ENCODE measurements around the gene NDUFS8.

Gene NDUFS8

DNA sequence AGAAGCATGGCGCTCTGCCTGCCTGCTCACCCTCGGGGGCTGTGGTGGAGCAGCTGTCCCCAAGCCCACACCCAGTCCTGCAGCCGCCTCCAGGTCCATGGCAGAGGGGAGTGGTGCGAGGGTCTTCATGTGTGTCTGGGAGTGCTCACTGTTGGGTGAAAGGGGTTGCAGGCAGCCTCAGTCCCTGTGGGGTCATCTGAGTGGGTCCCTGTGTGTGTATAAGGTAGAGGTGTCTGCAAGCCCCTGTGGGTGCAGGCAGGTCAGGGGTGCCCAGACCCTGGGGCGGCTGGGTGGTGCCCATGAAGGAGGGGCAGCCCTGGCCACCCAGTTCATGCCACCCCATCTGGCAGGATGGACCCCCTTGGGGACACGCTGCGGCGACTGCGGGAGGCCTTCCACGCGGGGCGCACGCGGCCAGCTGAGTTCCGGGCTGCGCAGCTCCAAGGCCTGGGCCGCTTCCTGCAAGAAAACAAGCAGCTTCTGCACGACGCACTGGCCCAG lies 15.5 kb upstream of the NDUFS8 start:
- DNase-seq (ENCODE audit: insufficient read length, low spot score), result no peak
- no peak for FAIRE-seq

DNA sequence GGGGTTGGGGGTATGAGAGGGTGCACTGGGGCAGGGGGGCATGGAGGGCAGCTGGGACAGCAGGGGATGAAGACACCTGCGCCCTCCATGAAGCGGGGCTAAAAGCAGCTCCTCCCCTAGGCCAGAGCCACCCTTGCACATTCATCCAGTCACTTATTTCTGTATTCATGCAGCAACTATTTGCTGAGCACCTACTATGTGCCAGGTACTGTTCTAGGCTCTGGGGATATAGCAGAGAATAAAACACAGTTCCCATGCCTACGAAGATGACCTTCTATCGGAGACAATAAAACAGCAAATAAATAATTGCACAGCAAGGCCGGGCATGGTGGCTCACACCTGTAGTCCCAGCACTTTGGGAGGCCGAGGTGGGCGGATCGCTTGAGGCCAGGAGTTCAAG lies 15.0 kb upstream of the NDUFS8 start:
- no peak for FAIRE-seq

DNA sequence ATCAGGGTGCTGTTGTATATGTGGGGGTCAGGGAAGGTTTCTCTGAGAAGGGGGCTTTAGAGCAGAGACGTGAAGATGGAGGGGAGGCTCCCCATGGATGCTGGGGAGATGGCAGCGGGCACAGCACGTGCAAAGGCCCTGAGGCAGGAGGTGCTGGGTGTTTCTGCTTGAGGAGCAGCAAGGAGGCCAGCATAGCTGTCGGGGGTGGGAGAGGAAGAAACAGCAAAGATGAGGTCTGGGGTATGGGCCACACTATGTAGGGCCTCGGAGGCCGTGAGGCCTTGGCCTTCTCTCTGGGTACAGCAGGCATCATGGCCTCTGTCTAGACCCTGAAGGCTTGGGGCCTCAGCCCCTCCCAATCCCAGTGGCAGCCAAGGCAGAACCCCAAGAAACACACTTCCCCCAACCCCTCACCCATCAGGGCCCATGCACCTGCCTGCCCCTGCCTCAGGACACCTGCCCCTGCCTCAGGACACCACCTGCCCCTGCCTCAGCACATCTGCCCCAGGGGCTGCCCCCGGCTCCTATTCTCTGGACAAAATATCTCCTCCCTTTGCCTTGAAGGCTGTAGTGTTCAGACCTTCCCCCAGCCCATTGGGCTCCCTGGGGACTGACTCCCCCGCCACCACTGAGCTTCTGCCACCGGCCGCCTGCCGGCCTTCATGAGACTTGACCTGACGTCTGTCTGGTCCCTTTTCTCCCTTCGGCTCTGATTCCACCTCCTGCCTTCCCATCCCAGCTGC lies 14.1 kb upstream of the NDUFS8 start:
- DNase-seq (ENCODE audit: insufficient read length, low spot score) (no peak), FAIRE-seq (no peak)

More for the DNA sequence above, 15.0 kb upstream of the NDUFS8 start:
- DNase-seq (ENCODE audit: insufficient read length, low spot score), result no peak

DNA sequence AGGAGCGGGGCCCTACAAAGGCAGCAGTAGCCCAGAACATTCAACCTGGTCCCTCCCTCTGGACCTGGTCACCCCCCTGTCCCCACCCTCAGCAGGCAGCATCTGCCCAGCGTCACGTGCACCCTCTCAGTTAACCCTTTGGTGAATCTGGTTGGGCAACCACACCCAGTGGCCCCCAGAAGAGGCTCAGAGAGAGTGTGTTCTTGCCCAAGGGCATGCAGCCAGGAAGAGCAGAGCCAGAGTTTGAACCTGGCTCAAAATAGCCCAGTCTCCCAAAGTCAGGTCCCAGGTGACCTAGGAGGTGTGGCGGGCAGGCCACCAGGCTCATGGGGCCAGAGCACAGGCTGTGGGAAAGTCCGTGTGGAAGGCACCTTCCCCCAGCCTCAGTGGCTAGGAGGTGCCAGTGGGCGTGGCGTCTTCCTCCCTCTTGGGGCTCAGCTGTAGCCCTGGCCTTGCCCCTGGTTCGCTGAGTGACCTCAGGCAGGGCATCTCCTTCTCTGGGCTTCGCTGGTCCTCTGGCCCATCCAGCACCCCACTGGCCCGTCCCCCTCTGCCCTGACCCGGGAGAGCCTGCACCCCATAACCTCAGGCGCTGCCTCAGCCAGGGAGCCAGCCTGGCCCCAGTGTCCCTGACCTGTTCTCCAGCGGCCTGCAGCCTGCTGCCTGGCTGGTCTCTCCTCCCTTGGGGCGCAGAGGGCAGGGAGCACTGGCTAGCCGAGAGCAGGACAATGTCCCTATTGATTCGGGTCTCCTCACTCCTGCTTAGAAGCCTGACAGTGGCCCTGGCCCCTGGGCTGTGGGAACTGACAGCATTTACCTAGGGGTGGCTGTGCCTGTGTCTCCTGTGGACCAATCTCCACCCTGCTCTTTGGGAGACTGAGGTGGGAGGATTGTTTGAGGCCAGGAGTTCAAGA lies 13.3 kb upstream of the NDUFS8 start:
- FAIRE-seq, result no peak
- DNase-seq (ENCODE audit: insufficient read length, low spot score), result no peak

DNA sequence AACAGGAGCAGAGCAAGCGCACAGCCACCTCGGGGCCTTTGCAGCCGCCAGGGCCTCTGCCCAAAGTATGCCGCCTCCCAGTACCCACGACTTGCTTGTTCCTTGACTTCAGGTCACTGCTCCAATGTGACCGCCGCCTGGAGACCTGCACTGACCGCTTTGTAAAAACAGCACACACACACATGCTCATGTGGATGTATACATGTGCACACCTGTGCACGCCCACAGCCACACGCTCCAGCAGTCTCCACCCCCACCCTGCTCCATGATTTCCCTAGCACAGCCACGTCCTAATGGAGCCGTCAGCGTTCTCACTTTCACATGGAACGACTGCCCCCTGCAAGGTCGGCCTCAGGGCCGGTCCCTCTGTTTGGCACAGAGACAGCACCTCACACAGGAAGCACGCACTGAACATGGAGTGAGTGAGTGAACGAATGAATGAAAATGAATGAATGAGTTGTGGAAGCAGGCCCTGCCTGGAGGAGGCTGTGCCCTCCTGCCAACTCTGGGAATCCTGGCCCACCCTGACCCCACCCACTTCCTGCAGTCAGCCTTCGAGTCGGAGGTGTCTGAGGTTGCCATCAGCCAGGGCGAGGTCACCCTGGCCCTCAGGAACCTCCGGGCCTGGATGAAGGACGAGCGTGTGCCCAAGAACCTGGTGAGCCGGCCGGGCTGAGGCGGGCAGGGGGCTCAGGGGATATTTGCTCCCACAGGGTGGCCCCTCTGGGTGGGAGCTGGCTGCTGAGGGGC lies 12.3 kb upstream of the NDUFS8 start:
- no peak for DNase-seq (ENCODE audit: insufficient read length, low spot score)
- no peak for FAIRE-seq

DNA sequence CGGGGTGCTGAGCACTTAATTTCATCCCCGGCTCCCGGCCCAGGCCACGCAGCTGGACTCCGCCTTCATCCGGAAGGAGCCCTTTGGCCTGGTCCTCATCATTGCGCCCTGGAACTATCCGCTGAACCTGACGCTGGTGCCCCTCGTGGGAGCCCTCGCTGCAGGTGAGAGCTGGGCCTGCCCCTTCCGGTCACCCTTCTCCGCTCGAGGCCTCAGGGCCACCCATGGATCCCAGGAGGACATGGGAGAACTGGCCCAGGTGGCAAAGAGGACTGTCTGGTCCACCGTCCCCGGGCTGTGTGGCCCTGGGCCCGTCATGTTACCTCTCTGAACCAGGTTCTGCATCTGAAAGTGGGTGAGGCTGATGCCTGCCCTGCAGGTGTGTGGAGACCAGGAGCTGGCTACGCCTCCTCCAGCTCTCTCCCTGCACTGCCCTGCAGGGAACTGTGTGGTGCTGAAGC lies 11.7 kb upstream of the NDUFS8 start:
- DNase-seq (ENCODE audit: insufficient read length, low spot score) (no peak), FAIRE-seq (no peak)

DNA sequence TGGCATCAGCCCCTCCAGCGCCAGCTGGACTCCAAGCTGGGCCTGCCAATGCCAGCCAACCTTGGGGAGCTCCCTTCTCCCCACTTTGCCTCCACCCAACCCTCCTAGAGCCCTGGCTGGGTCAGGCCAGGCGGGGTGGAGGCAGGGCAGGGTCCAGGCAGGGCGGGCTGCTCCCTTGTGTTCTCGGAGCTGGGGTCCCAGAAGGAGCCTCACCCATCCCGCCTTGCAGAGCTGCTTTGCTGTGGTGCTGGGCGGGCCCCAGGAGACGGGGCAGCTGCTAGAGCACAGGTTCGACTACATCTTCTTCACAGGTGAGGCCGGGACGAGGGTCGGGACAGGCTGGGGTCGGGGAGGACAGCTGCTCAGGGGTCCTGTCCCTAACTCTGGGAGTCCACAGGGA lies 11.0 kb upstream of the NDUFS8 start:
- FAIRE-seq (no peak), DNase-seq (ENCODE audit: insufficient read length, low spot score) (no peak)

DNA sequence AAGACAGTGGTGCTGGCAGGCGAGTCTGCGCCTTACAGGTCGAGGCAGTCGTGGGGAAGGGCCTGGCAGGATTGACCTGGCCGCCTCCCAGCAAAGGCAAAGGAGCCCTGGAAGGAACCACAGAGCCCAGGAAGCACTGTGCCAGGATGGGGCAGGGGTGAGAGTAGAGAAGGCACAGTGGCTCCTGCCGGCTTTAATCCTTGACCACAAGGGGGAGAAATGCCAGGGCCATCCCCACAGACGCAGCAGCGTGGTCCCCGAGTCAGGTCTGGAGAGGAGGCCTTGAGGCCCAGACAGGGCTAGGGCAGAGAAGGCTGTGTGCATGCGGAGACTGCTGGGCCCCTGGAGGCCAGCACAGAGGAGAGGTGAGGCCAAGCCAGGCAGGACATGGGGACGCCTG lies 9.9 kb upstream of the NDUFS8 start:
- no peak for FAIRE-seq
- no peak for DNase-seq (ENCODE audit: insufficient read length, low spot score)

DNA sequence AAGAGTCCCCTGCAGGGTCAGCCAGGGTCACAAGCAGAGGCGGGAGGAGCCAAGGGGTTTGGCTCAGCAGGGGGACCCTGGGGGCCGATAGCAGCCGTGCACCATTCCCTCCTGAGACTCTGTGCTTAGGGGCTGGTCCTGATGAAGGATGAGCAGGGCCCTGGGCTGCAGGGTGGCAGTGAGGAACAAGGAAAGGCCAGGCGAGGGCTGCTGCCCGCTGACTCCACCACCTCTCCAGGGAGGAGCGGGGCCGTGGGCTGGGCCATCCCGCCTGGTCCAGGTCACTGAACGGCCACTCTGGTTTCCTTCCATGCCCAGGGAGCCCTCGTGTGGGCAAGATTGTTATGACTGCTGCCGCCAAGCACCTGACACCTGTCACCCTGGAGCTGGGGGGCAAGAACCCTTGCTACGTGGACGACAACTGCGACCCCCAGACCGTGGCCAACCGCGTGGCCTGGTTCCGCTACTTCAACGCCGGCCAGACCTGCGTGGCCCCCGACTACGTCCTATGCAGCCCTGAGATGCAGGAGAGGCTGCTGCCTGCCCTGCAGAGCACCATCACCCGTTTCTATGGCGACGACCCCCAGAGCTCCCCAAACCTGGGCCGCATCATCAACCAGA lies 9.2 kb upstream of the NDUFS8 start:
- no peak for FAIRE-seq
- no peak for DNase-seq (ENCODE audit: insufficient read length, low spot score)

DNA sequence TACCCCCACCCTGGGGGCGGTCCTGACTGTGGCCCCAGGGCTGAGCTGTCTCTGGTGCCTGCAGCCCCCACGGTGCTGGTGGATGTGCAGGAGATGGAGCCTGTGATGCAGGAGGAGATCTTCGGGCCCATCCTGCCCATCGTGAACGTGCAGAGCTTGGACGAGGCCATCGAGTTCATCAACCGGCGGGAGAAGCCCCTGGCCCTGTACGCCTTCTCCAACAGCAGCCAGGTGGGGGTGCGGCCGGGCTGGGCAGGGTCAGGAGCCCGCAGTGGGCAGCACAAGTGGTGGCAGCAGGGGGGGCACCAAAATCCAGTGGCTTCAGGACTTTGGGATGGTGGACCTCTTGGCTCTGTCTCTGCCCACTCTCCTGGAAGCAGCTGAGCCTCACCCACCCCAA lies 8.0 kb upstream of the NDUFS8 start:
- FAIRE-seq, result no peak
- DNase-seq (ENCODE audit: insufficient read length, low spot score), result no peak

DNA sequence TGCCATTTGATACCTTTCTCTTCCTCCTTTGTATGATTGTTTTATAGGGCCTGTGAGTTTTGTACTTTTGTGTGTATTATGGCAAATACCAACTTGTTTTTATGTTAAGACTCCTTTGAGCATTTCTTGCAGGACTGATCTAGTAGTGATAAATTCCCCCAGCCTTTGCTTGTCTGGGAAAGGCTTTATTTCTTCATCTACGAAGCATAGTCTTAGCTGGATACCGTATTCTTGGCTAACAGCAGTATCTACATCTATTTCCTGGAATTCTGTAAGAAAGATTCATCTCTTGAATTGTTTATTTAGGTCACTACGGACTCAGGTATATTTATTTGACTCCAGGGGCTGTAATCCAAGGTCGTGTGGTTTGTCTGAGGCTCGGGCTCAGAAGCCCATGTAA lies 6.0 kb upstream of the NDUFS8 start:
- DNase-seq (ENCODE audit: insufficient read length, low spot score), result no peak
- FAIRE-seq, result no peak

DNA sequence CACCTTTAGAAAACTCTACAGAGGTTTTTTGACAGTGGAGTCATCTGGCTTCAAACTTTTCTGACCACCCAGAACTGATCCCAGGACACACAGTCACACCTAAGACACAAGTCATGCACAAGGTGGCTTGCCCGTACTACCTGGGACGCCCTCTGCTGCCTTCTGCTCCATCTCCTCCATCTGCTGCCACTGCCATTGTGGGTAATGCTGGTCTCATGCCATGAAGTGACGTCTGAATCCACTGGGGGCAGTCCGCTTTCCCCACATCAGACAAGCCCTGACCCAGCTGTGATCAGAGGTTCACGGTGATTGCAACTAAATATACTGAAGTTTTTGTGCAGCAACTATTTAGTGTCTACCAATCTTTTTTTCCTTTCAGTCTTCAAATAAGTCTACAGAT lies 5.4 kb upstream of the NDUFS8 start:
- FAIRE-seq, result no peak
- no peak for DNase-seq (ENCODE audit: insufficient read length, low spot score)

DNA sequence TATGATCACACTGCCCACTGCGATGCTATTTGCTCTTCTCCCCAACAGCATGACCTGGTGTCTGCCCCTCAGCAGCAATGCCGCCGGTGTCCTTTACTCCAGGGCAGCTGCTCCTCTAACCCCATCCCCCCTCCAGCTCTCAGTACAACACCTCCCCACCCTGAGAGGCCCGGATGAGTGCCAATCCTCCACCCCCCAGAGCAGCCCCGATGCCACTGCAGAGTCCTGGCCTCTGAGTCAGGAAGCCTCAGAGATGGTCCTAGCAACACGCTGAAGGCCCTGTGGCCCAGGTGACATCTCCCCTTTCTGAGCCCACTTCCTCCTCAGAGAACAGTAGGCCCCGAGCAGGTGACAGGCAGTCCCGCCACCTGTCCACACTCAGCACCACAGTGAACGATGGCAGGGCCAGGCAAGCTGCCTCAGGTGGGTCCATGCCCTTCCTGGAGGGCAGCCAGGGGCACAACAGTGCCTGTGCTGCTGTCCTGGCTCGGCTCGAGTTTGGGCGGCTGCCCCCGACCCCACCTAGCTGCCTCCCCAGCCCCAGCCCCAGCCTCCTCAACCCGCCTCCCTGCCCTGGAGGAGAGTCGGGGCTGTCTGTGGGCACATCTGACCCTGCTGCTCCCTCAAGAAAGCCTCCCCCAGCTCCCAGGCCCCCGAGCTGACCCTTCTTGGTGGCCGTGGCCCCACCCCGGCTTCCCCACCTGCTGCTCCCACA lies 3.9 kb upstream of the NDUFS8 start:
- DNase-seq (ENCODE audit: insufficient read length, low spot score) (no peak), FAIRE-seq (no peak)

DNA sequence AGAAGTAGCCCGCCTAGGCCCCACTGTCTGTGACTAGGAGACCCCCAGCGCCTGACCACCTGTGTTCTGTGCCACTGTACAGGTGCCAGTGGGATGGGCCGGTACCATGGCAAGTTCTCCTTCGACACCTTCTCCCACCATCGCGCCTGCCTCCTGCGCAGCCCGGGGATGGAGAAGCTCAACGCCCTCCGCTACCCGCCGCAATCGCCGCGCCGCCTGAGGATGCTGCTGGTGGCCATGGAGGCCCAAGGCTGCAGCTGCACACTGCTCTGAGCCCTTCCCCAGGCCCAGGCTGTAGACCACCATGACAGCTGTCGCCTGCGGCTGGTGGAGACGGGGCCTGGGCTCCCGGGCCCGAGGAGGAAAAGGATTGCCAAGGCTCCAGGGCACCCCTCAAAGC lies 2.8 kb upstream of the NDUFS8 start:
- DNase-seq (ENCODE audit: insufficient read length, low spot score), result no peak
- no peak for FAIRE-seq

DNA sequence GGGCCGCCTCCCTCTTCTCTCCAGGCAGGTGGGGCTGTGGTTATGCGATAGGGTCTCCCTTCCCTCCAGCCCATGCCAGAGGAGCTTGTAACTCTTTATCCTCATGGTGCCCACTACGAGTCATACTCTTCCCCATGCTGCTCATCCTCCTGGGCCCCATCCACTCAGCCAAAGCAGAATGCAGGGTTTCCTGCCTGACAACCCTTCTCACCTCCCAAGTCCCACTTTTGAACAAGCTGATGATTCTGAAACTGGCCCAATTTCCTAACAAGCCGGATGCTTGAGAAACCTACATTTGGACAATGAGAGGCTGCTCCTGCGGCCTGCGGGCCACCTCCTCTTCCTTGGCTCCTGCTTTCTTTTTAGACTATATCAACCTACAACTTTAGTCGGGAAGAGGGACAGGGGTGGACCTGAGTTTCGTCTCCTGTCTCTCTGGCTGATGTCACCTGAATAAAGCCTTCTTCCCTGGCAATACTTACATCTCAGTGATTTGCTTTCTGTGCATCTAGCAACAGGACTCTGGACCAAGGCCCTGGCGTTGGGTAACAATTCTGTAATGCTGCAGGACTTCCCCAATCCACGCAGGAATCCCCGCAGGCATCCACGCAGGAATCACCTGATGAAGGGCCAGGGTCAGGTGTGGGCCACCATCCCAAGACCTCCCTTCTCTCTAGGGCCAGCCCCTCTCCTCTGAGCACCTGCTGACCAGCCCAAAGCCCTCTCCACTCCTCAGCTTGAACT lies 1.5 kb upstream of the NDUFS8 start:
- FAIRE-seq, result no peak
- DNase-seq (ENCODE audit: insufficient read length, low spot score), result no peak

DNA sequence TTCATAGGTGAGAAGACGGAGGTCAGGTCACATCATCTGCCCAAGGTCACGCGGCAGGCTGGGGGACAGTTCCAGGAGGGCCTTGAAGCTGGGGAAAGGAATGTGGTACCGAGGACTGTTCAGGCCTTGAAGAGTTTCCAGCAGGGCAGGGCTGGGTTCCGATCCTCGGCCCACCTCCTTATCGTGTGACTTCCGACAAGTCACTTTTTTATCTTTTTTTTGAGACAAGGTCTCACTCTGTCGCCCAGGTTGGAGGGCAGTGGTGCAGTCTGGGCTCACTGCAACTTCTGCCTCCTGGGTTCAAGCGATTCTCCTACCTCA lies 623 bp downstream of the NDUFS8 start:
- no peak for DNase-seq (ENCODE audit: insufficient read length, low spot score)
- no peak for FAIRE-seq

DNA sequence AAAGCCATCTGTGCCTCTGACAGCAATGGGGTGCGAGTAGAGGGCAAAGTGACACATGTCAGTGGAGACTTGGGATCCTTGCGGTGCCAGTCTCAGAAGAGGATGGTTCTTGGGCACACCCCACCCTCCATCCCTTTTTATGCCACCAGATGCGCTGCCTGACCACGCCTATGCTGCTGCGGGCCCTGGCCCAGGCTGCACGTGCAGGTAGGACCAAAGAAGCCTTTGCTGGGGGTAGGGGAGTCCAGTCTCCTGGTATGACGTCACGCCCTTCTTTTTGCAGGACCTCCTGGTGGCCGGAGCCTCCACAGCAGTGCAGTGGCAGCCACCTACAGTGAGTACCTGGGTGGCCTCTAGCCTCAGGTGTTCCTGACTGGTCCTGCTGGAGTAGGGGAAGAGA lies 1.5 kb downstream of the NDUFS8 start:
- DNase-seq (ENCODE audit: insufficient read length, low spot score) (no peak), FAIRE-seq (no peak)

DNA sequence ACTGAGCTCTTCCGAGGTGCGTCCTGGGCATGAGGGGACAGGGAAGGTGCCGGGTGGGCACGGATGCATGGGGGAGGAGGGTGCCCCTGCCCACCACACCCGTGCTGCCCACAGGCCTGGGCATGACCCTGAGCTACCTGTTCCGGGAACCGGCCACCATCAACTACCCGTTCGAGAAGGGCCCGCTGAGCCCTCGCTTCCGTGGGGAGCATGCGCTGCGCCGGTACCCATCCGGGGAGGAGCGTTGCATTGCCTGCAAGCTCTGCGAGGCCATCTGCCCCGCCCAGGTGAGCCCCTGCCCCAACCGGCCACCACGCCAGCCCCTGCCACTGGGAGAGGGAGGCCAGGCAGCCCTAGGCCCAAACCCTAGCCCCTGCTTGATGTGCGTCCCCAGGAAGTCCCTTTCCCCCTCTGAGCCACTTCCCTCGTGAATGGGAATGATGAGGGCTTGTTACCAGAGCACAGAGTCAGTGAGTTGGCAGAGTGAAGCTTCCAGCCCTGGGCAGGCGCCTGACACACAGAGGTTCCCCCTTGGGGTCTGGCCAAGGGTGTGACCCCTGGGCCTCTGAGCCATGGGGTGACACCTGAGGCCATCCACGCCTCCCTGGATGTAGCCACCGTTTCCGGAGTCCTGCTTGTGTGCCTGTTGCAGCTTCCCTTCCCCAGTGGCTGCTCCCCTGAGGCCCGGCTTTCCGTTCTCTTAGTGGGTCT lies 2.7 kb downstream of the NDUFS8 start:
- DNase-seq (ENCODE audit: insufficient read length, low spot score), result no peak

DNA sequence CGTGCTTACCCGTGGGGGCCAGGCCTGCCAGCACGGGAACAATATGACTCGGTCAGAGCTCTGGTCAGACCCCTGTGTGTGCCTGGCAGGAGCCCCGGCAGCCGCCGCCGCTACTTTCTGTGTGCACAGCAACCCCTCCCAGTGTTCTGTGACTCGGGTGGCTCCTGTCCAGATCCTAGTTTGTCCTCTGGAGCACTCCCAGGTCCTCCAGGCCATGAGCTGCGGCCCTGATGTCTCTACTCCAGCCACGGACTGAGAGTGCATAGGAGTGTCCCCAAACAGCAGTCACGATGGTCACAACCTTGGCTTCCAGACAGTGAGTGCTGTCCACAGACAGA lies 3.2 kb downstream of the NDUFS8 start:
- FAIRE-seq (no peak), DNase-seq (ENCODE audit: insufficient read length, low spot score) (no peak)

More for the DNA sequence above, 2.7 kb downstream of the NDUFS8 start:
- FAIRE-seq, result no peak

All from GM19239 (cell line).